ENCODE measurements around the gene FBXO21.
"Not testable (repeated sequence)": the region's sequence is repeated elsewhere in the genome, so short reads cannot be mapped to it uniquely, and the experiment has no call there.

The FBXO21 gene

DNA sequence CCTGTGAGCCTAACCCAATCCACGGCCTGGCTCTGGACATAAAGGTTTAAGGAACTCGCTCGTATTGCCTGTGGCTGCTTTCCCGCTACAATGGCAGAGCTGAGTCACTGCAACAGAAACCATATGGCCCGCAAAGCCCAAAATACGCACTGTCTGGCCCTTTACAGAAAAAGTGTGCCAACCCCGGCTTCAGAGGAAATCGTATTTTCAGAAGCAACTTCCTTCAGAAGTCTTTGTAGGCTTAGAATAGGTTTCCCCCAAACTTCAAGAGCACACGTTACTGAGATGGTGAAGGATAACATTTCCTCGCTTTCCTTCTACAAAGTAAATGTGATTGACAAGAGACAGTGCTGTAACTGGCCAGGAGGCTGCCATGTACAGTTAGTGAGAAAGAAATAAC is 56.2 kb downstream of the FBXO21 start:
- DNase-seq = peak; percentile 39

DNA sequence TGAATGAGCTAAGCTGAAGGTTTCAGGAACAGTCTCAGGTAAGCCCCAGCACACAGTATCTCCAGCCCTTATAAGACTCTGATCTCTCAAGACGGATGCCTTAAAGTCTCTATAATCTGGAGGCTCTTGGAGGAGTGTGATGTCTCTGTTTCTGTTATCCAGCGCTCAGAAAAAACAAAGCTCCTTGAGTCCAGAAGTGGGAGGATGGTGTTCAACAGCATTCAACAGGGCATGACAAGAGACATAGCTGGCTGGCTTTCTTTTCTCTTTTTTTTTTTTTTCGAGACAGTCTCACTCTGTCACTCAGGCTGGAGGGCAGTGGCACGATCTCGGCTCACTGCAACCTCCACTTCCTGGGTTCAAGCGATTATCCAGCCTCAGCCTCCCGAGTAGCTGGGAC is 59.5 kb downstream of the FBXO21 start:
- no peak for DNase-seq

DNA sequence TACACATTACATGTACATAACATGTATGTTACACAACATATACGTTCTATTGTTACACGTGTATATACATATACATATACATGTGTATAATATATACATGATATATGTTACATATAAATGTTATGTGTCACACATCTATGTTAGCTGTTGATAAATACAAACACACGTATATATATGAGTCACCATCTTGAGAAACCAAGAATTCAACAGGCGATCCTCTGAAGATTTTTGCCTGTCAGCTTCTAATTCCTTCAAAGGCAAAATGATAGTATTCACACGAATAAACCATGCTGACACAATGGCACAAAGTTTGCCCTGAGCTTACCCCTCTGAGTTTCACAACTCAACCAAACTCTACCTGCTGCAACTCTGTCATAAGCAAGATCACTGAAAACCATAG is 60.9 kb downstream of the FBXO21 start:
- no peak for DNase-seq

DNA sequence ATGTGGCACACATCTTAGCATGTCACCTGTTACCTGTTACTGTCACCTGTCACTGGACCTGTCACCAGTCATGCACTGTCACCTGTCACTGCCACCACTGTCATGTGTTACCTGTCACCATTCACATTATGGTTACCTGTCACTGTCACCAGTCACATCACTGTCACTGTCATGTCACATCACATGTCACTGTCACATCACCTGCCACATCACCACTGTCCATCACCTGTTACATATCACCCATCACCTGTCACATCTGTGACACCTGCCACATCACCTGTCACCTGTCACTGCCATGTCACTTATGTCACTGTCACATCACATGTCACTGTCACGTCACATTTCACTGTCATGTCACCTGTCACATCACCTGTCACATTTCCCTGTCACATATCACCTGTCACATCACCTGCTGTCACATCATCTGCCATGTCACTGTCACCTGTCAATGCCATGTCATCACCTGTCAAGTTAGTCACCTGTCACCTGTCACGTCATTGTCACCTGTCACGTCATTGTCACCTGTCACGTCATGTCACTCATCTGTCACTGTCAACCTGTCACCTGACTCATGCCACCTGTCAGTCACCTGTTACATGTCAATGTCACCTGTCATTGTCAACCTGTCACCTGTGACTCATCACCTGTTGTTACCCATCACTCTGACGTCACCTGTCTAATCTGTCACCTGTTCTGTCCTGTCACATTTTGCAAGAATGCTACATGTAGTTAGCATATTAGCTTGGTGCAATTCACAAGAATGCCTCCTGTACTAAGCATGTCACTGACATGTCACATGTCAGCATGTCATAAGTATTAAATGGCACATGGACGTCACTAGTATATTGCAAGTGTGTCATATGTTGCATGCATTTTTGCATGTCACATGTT is 62.1 kb downstream of the FBXO21 start:
- DNase-seq = no peak

DNA sequence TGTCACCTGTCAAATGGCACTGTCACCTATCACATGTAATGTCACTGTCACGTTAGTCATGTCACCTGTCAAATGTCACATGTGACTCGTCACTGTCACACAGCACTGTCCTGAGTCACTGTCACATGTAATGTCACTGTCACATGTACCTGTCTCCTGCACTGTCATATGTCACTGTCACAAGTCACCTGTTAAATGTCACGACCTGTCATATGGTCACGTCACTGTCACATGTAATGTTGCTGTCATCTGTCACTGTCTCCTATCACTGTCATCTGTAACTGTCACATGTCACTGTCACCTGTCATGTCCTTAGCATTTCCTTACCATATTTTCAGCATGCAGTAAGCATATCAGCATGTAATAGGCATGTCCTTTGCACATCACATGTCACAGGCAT is 63.9 kb downstream of the FBXO21 start:
- DNase-seq = no peak

DNA sequence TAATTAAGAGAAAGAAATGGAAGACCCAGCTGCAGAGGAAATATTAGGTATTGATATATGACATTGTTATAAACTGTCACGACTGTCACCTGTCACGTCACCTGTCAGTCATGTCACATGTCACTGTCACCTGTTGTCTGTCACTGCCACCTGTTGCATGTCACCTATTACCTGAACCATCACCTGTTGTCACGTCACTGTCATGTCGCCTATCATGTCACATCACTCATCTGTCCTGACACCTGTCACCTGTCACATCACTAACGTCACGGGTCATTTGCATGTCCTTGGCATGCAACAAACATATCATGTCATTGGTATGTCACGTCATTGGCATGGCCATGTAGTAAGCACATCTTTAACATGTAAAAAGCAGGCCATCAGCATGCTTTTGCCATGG is 64.5 kb downstream of the FBXO21 start:
- DNase-seq = no peak

DNA sequence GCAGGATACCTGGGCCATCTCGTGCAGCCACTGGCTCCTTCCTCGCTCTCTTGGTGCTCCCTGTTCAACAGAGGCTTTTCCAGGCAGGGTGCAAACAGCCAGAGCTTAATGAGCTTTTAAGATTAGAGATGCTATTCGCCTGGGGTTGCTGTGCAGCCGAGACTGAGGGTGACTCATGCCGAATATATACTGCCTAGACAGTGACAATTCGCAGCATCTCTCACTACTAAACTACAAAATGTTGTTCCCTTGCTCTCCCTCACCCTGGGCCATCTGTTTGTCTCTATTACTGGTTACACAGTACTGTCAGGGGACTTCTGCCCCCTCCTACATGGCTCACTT is 65.0 kb downstream of the FBXO21 start:
- DNase-seq = no peak

DNA sequence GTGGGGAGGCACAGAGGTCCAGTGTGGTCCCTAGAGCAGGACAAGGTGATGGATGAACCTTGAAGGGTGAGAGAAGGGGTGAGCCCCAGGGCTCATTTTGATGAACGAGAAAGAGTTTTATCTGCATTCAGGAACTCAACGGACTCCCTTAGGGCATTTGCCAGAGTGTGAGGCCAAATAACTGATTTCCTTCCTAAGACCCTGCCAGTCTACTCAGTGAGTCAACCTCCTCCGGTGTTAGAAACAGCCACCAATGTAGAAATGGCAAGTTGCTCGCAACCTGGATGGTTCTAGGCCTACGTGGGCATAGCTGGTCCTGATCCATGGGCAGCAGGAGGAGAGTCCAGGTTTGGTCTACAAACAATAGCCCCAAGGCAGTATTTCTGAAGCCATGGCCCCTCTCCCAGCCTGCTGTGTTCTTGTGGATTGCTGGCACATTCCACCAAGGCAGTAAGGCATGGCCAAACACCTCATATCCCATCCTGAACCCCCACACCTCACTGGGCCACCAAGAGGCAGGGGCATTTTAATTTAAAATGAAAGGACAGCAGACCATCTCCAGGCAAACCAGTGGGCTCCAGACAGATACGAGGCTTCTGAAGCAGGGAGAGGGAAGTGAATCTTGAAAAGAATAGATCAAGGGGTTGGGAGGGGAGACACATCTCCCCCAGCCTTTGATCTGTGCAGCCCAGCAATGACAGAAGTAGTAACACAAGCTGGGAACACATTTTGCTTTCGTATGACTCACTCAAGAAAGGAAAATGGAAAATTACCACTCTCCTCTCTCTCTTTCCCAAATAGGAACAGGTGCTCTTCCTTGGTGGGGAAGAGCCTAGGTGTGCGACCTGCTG is 65.6 kb downstream of the FBXO21 start:
- DNase-seq = no peak

DNA sequence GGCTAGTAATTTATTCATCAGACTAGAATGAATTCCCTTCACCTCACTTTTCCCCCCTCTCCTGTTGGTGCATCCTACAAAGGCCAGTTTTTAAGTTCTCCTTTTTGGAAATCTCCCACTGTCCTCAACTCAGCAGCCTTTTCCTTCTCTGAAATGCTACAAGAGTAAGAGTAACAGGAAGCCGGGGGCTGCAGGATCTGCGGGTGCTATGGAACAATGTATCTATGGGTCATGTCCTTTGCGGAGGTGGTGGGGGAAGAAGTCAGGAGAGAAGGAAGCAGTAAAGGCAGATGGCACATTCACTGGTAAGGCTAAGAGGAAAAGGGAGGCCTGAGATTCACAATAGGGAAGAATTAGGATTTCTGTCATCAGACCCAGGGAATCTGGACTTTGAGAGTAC is 68.8 kb downstream of the FBXO21 start:
- no peak for DNase-seq

DNA sequence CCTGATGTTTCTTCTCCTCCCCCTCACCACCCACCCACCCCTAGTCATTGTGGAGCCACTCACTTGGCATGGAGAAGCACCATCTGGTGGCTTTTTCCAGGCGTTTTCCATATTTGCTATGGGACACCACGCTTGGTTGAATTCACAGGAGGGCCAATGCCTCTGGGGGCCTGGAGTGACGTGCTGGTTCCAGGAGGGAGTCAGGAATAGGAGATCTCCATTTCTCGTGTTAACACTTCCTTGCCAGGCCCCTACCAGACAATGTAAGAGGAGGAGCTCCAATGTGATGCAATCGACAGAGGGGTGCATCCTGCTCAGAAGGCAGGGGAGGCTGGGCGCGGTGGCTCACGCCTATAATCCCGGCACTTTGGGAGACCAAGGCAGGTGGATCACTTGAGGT is 69.5 kb downstream of the FBXO21 start:
- no peak for DNase-seq

DNA sequence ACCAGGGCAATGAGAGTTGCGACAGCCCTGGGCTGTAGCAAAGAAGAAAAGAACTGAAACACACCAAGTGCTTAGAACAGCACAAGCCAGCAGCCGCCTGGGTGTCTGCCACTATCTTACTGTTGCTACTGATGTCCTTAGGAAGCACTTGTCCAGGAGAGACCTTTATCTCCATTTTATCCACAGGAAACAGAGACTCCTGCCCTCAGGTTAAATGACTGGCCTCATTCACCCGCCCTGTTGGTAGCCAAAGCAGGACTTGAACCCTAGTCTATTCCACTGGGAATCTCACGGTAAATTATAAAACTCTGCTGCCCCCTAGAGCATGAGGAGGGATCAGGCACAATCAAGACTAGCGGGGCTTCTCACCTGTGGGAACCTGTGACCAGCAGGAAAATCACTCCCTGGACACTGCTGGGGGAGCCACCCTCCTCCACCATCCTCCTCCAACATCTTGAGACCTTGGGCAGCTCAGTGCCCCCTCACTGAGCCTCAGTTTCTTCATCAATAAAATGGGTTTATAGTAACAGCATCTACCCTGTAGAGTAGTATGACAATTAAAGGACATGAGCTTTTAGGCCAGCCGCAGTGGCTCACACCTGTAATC is 70.6 kb downstream of the FBXO21 start:
- peak; percentile 24 for DNase-seq

DNA sequence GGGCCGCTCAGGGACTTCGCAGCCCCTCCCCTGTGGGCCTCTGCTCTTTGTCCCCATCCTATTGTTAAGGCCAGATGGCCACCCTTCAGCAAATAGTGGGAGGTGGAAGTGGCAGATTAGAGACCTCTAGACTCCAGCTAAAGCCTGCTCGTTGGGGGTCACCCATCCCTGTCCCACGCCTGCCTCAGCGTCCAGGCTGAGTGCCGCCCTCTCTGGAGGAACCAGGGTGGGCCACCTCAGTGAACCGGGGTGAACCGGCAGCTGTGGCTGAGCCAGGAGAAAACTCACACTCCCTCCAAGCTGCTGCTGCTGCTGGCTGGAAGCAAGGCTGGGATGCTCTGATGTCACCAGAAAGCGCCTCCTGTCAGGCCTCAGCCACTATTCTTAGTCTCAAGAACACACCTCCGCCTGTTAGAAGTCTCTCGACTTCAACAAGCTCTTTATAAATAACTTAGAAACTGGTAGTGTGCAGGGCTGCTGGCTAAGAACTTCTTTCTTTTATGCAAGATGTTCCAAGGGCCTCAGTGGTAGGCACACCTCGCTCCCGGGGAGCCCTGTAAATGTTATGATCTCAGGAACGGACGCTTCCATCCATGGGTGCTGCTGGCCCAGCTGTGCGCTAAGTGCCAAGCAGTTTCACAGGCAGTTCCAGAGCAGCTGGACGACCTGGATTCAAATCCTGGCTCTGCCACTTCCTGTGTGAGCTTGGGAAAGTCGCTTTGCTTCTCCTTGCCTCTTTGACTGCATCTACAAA is 71.3 kb downstream of the FBXO21 start:
- no peak for DNase-seq

DNA sequence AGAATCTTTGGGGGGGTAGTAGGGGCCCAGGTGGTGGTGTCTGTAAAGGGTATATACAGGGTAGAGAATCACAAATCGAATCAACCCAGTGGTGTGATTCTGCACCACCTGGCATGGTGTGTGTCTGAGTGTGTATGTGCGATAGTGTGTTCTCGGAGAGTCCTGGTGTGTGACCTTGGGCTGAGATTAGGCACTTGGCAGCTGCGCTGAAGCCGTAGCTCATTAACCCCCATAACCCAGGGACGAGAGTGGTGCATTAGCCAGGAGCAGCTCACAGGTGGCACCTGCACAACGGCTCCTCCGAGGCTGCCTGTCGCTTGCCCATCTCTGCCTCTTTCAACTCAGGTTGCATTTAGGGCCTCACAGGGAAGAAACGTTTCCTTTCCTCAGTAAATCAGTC is 75.5 kb downstream of the FBXO21 start:
- no peak for DNase-seq

DNA sequence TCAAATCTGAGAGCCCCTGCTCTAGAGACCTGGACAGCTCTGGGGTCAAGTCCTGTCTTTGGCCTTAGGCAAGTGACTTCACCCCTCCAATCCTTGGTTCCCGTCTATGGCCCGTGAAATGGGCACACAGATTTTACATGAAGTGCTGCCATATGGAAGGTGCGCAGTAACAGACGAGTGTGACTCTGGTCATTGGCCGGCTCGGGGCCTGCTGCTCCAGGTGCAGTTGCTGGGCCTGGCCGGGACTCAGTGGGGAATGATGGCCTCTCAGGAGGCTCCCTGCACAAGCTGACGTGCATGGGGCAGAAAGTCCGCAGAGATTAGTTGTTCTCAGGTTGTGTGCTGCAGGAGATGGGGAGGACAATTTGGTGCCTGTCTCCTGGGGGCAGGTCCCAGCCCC is 77.0 kb downstream of the FBXO21 start:
- no peak for DNase-seq

DNA sequence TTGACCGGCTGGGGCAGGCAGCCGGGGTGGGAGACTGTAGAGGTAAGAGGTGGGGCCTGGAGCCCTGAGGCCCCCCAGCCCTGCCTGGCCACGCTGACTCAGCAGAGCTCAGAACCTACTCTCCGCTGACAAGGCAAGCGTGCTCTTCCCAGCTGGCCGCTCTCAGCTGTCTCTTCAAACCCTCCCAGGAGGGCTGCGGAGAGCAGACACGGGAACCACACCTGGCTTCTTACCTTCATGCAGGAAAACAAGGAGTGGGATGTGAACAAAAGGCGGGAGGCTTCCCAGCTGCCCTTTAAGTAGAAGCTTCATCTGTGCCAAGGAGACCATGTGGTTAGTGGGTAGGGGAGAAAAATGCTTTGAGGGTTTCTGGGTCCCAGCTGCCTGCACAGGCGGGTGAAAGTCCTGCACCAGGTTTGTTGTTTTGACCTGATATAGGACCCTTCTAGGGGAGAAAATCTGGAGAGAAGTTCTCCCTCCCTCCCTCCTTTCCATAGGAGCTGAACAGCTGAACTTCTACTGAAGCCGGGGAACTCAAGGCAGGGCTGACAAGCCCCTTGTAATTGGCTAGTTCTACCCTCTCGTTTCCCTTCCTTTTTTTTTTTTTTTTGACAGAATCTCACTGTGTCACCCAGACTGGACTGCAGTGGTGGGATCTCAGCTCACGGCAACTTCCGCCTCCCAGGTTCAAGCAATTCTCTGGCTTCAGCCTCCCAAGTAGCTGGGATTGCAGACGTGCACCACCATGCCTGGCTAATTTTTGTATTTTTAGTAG is 78.3 kb downstream of the FBXO21 start:
- DNase-seq = no peak

DNA sequence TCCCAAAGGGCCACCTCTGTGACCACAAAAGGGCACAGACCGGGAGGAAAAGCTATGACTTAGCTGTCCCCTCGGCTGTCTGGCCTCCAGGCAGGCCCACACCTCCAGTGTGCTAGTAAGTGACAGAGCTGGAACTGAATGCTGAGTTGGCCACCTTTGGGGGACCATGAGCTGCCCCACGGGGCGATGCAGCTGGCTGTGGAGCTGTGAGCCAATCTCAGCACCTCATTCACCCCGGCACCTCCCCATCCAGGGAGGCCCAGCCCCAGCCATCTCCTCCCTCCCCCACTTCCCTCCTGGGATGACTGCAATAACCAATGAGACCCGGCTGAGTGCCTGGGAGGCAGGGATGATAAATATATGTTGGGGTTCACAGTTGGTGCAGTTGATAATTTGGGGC is 78.9 kb downstream of the FBXO21 start:
- DNase-seq = no peak

DNA sequence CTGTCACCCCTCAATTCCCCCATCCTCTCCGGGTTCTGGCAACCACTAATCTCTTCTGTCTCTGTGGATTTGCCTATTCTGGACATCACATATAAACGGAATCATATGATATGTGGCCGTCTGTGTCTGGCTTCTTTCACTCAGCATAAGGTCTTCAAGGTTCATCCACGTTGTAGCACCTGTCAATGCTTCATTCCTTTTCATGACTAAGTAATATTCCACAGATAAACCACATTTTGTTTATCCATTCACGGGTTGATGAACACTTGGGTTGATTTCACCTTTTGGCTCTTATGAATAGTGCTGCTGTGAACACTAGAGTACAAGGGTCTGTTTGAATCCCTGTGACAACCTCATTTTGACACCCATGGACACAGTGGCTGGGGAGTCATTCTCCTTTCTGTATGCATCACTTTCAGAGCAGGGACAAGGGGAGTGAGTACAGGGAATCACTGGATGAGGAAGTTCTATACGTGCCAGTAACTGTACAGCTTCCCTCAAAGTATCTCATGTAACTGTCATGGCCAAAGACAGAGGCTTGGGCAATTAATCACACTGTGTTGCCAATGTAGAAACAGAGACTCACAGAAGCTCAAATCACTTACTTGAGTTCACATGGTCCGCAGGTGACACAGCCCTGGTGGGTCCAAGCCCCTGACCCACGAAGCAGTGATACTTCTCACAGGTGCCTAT is 80.2 kb downstream of the FBXO21 start:
- no peak for DNase-seq

DNA sequence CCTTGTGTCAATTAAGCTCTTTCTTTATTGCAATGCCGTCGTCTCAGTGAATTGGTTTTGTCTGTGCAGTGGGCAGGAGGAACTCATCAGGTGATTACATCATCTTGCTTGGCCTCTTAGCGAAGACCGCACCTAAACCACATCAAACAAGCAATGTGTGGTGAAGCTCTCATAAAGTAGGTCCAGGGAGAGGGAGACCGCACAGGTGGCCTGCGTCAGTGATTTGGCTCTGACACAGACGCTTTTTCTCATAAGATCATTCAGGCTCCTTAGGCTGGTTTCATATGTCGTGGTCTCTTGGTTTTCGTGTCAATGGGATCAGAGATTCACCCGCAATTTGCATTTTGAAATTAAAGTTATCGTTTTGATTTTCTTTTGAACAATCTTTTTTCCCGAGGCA is 84.4 kb downstream of the FBXO21 start:
- DNase-seq = no peak

DNA sequence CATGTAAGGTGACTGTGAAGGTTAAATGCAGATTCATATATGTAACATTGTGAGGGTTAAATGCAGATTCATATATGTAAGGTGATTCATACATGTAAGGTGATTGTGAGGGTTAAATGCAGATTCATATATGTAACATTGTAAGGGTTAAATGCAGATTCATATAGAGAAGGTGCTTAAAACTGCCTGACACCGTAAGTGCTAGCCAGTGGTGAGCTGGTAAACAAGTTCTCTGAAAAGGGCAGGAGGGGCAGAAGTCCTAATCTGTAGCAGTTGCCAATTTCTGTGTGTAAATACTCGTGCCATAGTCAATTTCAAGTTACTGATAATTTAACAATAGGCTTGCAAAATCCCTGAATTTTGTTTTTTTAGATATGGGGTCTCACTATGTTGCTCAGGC is 86.3 kb downstream of the FBXO21 start:
- not testable (repeated sequence) for DNase-seq

DNA sequence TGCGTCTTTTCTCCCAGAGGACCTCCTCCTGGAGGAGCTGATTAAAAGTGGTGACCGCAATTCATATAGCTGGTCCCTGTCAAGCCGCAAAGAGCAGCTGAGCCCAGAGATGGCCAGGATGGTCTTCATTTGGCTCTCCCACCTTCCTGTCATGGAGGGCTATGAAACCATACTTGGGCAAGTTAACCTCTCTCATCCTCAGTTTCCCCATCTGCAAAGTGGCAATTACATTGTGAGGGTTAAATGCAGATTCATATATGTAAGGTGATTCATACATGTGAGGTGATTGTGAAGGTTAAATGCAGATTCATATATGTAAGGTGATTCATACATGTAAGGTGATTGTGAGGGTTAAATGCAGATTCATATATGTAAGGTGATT is 87.5 kb downstream of the FBXO21 start:
- DNase-seq = no peak

DNA sequence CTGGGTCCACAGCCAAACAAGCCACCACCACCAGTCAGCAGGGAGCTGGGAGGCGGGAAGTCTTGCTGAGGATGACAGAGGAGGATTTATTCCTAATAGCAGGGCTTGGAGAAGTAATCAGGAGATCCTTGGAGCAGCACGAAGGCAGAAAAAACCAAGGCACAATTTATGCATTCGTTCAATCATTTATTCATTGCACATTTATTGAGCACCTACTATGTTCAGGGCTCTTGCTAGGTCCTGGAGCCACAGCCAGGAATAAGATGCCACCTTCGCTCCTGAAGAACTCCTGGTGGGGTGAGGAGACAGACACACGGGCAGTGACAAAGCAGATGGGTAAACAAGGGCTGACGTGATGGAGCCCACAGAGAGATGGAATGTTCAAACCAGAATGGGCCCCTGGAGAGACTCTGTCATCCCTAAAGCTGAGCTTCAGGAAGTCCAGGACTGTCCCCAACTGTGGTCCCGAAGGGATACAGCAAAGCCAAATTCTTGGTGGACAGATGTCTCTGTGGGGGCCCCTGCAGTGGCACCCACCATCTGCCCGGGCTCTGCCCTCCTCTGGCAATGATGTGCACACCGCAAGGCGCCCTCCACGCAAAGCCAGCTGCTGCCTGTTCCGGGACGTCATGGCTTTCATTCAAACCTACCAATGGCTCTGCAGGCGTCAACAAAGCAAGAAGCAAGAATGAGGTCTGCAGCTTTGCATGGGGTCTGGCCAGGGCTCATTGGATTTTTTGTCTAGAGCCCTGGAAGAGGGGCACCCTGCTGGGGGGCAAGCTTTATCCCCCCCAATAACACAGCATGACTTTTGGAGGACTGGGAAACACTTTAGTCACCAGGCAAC is 88.1 kb downstream of the FBXO21 start:
- no peak for DNase-seq

Measured in activated CD8-positive, alpha-beta memory T cell treated with anti-CD3 and anti-CD28 coated beads, Interleukin-2, amount 50 U/mL, for 4 hours (primary cell).